ENCODE results near the gene LRP3.

DNA sequence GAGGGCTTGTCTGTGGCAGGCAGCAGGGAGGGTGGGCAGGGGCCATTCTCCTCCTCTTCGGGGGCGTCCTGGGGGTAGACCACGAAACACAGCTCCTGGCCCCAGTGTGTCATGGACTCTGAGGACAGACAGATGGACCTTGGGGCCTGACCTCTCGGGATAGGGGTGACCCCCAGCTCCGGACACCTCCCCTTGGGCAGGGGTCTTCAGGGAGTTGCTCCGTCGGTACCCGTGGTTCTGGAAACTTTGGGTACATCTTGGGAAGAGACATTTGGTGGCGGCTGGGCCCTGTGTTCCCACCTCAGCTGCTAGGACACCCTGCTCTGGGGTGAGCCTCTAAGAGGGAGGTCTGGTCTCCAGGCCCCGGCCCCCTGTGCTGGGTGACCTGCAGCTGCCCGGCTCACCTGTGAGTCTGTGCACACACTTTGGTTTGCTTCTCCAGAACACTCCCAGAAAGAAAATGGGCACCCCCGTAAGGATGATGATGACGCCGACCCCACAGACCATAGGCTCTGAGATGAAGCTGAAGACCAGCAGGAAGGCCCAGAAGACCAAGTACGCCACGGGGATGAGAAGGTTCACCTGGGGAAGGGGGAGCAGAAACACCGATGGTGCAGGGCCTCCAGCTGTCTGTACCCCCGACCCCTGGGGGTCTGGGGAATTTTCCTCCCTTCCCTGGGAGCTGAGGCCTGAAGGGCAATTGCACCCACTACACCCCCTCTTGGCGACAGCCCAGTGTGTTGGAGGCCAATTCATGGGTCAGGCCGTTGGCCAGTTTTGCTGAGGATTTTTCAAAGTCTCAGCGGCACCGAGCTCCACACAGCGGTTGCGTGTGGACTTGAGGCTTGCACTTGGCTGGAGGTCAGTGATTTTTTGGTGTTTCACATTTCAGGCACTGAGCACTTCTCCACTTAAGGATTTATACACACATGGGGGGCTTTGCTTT lies 15.0 kb downstream of the LRP3 start:
- TF ChIP-seq, protein P1, sequence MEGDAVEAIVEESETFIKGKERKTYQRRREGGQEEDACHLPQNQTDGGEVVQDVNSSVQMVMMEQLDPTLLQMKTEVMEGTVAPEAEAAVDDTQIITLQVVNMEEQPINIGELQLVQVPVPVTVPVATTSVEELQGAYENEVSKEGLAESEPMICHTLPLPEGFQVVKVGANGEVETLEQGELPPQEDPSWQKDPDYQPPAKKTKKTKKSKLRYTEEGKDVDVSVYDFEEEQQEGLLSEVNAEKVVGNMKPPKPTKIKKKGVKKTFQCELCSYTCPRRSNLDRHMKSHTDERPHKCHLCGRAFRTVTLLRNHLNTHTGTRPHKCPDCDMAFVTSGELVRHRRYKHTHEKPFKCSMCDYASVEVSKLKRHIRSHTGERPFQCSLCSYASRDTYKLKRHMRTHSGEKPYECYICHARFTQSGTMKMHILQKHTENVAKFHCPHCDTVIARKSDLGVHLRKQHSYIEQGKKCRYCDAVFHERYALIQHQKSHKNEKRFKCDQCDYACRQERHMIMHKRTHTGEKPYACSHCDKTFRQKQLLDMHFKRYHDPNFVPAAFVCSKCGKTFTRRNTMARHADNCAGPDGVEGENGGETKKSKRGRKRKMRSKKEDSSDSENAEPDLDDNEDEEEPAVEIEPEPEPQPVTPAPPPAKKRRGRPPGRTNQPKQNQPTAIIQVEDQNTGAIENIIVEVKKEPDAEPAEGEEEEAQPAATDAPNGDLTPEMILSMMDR (conservative IDR thresholded peaks at IDR 0.05 in 1 of 2, IDR thresholded peaks at IDR 0.05 in 1 of 2; ENCODE audit: low read depth in 1 of 2, low read length in 2 of 2) = peak in 1 of 2 donors; percentile 27
- no peak for TF ChIP-seq EZH2 (IDR thresholded peaks at IDR 0.05; ENCODE audit: low read length, missing control alignments)

All from fibroblast of lung (primary cell).